ENCODE measurements around the gene ARMC12. TPM values are rescaled to one million over a fixed set of nuclear protein-coding genes. Genes with fewer than 3 reads are reported as not detected.
A peak's percentile ranks its signal among the peaks of the same experiment; 100 is the strongest.

ARMC12 gene
- total RNA-seq, 4 donors from 2014 or later = 0.69 to 3.2 (median 1.2) TPM; not detected in 1

DNA sequence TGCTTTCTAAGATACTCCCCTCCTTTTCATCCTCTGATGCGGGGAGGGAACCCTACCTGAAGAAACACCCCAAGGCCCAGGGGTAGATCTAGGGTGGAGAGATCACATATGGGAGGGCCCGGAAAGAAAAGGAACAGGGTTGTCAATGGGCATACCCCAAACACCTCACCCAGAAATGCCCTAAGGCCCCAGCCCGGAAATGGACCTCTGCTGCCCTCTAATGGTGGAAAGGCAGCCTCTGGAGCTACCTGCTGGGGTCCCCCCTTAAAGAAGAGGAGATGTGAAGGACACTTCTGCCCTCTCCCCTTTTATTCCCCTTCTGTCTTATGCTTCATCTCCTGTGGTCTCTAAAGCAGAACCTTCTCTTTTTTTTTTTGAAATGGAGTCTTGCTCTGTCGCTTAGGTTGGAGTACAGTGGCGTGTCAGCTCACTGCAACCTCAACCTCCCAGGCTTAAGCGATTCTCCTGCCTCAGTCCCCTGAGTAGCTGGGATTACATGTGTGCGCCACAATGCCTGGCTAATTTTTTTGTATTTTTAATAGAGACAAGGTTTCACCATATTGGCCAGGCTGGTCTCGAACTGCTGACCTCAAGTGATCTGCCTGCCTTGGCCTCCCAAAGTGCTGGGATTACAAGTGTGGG, 458 bp upstream of the ARMC12 start:
- ATAC-seq (ENCODE audit: low FRiP score) = no peak
- TF ChIP-seq, protein P1, sequence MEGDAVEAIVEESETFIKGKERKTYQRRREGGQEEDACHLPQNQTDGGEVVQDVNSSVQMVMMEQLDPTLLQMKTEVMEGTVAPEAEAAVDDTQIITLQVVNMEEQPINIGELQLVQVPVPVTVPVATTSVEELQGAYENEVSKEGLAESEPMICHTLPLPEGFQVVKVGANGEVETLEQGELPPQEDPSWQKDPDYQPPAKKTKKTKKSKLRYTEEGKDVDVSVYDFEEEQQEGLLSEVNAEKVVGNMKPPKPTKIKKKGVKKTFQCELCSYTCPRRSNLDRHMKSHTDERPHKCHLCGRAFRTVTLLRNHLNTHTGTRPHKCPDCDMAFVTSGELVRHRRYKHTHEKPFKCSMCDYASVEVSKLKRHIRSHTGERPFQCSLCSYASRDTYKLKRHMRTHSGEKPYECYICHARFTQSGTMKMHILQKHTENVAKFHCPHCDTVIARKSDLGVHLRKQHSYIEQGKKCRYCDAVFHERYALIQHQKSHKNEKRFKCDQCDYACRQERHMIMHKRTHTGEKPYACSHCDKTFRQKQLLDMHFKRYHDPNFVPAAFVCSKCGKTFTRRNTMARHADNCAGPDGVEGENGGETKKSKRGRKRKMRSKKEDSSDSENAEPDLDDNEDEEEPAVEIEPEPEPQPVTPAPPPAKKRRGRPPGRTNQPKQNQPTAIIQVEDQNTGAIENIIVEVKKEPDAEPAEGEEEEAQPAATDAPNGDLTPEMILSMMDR (IDR thresholded peaks at IDR 0.05) = peak in 1 of 3 donors; percentile 42
- DNase-seq (ENCODE audit: low spot score) = peak; percentile 81

DNA sequence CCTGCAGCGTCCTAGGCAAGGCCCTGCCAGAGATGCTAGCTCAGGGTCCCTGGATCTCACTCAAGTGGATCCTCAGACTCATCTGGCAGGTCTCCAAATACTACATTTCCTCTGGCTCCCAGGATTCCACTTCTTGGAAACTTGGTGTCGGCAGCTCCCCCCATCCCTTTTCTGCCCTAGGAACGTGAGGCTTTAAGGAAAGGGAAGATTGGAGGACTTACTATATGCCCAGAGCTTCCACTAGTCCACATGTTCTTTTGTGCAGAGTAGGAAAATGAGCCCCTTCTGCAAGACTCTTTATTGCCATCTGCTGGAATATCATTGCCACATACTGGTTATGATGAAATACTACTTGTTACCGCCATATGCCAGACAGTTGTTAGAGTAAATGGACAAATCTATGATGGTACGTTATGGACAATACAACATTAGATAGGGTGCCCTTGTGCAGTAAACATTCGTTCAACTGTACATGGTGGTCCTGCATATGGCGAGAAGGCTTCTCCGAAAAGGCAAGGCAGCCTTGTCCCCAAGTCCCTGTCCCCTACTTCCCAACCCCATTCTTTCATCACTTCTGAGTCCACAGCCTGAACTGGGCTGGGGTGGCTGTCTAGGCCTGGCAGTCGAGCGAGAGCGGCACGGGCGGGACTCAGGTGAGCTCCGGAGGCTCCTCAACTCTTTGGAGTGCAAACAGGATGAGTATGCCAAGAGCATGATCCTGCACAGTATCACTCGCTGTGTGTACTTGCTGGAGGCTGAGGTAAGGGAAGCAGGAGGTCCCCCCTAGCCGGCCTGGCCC, 780 bp downstream of the ARMC12 start:
- TF ChIP-seq, protein P1 (IDR thresholded peaks at IDR 0.05) = peak in 1 of 3 donors; percentile 63
- DNase-seq (ENCODE audit: low spot score) (no peak), ATAC-seq (ENCODE audit: low FRiP score) (peak; percentile 64)

DNA sequence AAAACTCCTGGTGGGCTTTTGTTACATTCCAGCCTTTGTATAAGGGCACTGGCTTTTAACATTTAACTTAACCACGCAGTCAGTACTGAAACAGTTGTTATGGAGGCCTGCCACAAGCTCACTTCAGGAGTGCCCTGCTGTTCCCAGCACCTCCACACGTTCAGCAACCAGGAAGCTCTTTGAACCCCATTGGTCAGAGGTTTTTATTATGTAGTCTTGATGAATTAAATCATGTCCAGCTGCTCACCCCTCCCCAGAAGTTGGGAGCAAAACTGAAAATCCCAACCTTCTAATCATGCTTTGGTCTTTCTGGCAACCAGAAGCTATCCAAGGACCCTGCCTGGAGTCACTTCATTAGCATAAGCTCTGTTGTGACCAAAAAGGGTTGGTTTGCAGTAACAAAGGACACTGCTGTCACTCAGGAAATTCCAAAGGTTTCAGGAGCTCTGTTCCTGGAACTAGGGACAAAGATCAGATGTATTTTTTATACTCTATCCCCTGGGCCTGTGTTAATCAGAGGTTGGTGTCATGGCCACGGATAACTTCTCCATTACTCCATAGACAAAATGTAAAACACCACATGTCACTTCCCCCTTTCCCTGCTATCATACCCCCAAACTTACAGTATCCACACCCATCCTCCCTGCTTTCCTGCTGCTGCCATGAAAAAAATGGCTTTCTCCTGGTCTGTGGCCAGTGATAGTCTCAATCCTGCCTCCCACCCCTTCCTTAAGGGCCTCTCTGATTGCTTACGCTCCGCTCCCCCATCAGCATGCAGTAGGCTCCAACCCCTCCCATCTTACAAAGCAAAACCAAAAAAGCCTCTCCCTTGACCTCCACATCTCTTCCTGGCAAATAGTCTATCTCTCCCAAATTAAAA, 3.1 kb downstream of the ARMC12 start:
- TF ChIP-seq, protein P1 (IDR thresholded peaks at IDR 0.05) = no peak
- no peak for DNase-seq (ENCODE audit: low spot score)
- no peak for ATAC-seq (ENCODE audit: low FRiP score)

DNA sequence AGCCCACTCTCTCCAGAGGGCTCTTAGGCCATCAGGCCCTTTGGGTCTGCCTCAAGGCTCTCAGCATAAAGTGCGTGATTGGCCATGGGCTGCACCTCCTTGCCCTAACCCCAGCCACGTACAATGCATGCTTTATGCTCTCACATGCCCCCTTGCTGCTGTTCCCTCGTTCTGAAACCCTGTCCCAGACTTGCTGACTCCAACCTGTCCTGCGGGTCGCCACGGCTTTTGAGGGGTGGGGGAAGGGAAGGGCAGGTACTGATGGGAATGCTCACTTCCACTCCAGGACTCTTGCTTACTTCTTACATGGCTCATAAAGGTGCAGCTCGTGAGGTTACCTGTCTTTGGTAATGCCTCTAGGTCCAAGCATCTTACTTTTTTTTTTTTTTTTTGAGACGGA, 6.0 kb downstream of the ARMC12 start:
- TF ChIP-seq, protein P1 (IDR thresholded peaks at IDR 0.05) = no peak
- DNase-seq (ENCODE audit: low spot score) (no peak), ATAC-seq (ENCODE audit: low FRiP score) (no peak)

DNA sequence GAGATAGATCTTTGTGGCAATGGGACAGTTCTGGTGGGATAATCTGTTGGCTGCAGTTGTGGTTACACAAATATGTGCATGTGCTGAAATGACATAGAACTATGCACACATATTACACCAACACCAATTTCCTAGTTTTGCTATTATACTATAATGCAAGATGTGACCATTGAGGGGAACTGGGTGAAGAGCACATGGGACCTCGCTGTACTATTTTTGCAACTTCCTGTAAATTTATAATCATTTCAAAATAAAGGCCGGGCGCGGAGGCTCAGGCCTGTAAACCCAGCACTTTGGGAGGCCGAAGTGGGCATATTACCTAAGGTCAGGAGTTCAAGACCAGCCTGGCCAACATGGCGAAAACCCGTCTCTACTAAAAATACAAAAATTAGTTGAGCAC, 8.7 kb downstream of the ARMC12 start:
- TF ChIP-seq, protein P1 (IDR thresholded peaks at IDR 0.05) = no peak
- ATAC-seq (ENCODE audit: low FRiP score) = no peak

DNA sequence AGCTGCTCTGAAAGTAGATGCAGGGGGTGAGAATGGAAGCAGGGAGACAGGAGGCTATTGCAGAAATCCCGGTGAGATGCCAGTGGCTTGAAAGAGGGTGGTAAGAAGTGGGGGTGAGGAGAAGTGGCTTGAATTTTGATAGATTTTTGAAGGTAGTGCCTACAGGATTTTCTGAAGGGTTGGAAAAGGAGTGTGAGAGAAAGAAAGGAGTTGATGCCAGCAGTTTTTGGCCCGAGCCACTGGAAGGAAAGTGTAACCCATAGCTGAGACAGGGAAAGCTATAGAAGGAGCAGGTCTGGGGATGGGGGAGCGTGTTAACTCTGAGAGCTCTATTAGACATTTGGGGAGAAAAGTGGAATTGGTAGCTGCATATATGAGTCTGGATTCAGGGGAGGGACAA, 9.7 kb downstream of the ARMC12 start:
- DNase-seq (ENCODE audit: low spot score) = no peak
- TF ChIP-seq, protein P1 (IDR thresholded peaks at IDR 0.05) = no peak

More for the DNA sequence above, 8.7 kb downstream of the ARMC12 start:
- DNase-seq (ENCODE audit: low spot score) = no peak

More for the DNA sequence above, 9.7 kb downstream of the ARMC12 start:
- no peak for ATAC-seq (ENCODE audit: low FRiP score)
